HEK293 (cell line): ENCODE results near the gene AKT2.

Source experiments
- CTCF ChIA-PET: fragments of 350-600 bp; formaldehyde crosslinking; extraction: SDS; loops from one replicate; lab custom pipeline; 2021; ENCODE audit warnings: antibody characterized with exemption; lab: Yijun Ruan, JAX
- POLR2A ChIA-PET: fragments of 300-600 bp; formaldehyde crosslinking; extraction: SDS; loops from one replicate; lab custom pipeline; 2020; ENCODE audit warnings: antibody characterized with exemption, inconsistent platforms; lab: Yijun Ruan, JAX
- H3K27ac ChIP-seq: fragments of 200-500 bp; sonication (Bioruptor generic); 2 replicates; pipeline ENCODE4 v1.5.1; 2014; ENCODE audit warnings: low read depth, low read length, control low read depth, inconsistent platforms; ENCODE audit errors: extremely low read depth
- H3K36me3 ChIP-seq, 2 experiments: fragments of 200-500 bp in 1 of 2; sonication (Bioruptor generic) in 1 of 2; 1 replicate in 1 of 2; 2 replicates in 1 of 2; pipeline ENCODE4 v1.5.1; 2014 to 2017; ENCODE audit warnings: inconsistent platforms in 2 of 2, low read length in 2 of 2; ENCODE audit not compliant: control insufficient read depth in 2 of 2, insufficient read depth in 1 of 2
- H3K4me1 ChIP-seq: fragments of 200-500 bp; sonication (Bioruptor generic); 2 replicates; pipeline ENCODE4 v1.5.1; 2014; ENCODE audit warnings: mild to moderate bottlenecking, low read length, inconsistent platforms; ENCODE audit not compliant: control insufficient read depth, insufficient read depth
- H3K4me3 ChIP-seq: 2 replicates; pipeline ENCODE4 v1.5.1; 2011; ENCODE audit warnings: low read depth, mild to moderate bottlenecking, control low read depth, low read length, moderate library complexity
- H3K9me3 ChIP-seq: fragments of 200-500 bp; sonication (Bioruptor generic); 2 replicates; pipeline ENCODE4 v1.5.1; 2014; ENCODE audit warnings: low read depth, low read length, inconsistent platforms; ENCODE audit not compliant: control insufficient read depth, insufficient read depth
- IKZF3 ChIP-seq: fragments of 450-650 bp; IDR thresholded peaks from 2 replicates; pipeline ENCODE4 v1.5.0; 2018; ENCODE audit warnings: missing biosample characterization, mild to moderate bottlenecking, missing genetic modification characterization, moderate library complexity
- KLF10 ChIP-seq: fragments of 450-650 bp; IDR thresholded peaks from 2 replicates; pipeline ENCODE4 v1.5.1; 2018; ENCODE audit warnings: missing biosample characterization, mild to moderate bottlenecking, missing genetic modification characterization
- KLF16 ChIP-seq: fragments of 450-650 bp; formaldehyde crosslinking; IDR thresholded peaks from 2 replicates; pipeline ENCODE4 v1.5.1; 2017; ENCODE audit warnings: missing biosample characterization, missing genetic modification characterization
- KLF8 ChIP-seq: fragments of 450-650 bp; formaldehyde crosslinking; IDR thresholded peaks from 2 replicates; pipeline ENCODE4 v1.5.1; 2016; ENCODE audit warnings: missing biosample characterization, missing genetic modification characterization
- SCRT2 ChIP-seq: fragments of 450-650 bp; formaldehyde crosslinking; IDR thresholded peaks from 2 replicates; pipeline ENCODE4 v1.5.1; 2016; ENCODE audit warnings: missing biosample characterization, missing genetic modification characterization
- SP7 ChIP-seq: fragments of 450-650 bp; formaldehyde crosslinking; IDR thresholded peaks from 2 replicates; pipeline ENCODE4 v1.5.1; 2016; ENCODE audit warnings: missing biosample characterization, missing genetic modification characterization
- ZBTB17 ChIP-seq: fragments of 450-650 bp; formaldehyde crosslinking; IDR thresholded peaks from 2 replicates; pipeline ENCODE4 v1.5.1; 2016; ENCODE audit warnings: missing biosample characterization, missing genetic modification characterization
- ZEB2 ChIP-seq: fragments of 450-650 bp; formaldehyde crosslinking; IDR thresholded peaks from 2 replicates; pipeline ENCODE4 v1.5.1; 2016; ENCODE audit warnings: missing biosample characterization, missing genetic modification characterization
- ZNF184 ChIP-seq: fragments of 450-650 bp; IDR thresholded peaks from 2 replicates; pipeline ENCODE4 v1.5.1; 2018; ENCODE audit warnings: missing biosample characterization, mild to moderate bottlenecking, missing genetic modification characterization
- ZNF19 ChIP-seq: fragments of 450-650 bp; formaldehyde crosslinking; IDR thresholded peaks from 2 replicates; pipeline ENCODE4; 2016; ENCODE audit warnings: missing biosample characterization, missing genetic modification characterization, low read depth
- ZNF2 ChIP-seq: fragments of 450-650 bp; formaldehyde crosslinking; IDR thresholded peaks from 2 replicates; pipeline ENCODE4 v1.5.1; 2016; ENCODE audit warnings: missing biosample characterization, missing genetic modification characterization
- ZNF426 ChIP-seq: fragments of 450-650 bp; formaldehyde crosslinking; IDR thresholded peaks from 2 replicates; pipeline ENCODE4 v1.5.1; 2017; ENCODE audit warnings: missing biosample characterization, missing genetic modification characterization, mild to moderate bottlenecking, inconsistent platforms, moderate library complexity
- ZNF626 ChIP-seq: fragments of 450-650 bp; sonication (Bioruptor Pico); formaldehyde crosslinking; IDR thresholded peaks from 2 replicates; pipeline ENCODE4 v1.5.1; 2018; ENCODE audit warnings: missing biosample characterization, missing genetic modification characterization, inconsistent platforms
- ZNF629 ChIP-seq: fragments of 450-650 bp; formaldehyde crosslinking; IDR thresholded peaks from 2 replicates; pipeline ENCODE4 v1.5.1; 2017; ENCODE audit warnings: missing biosample characterization, missing genetic modification characterization
- ZNF654 ChIP-seq: fragments of 450-650 bp; formaldehyde crosslinking; IDR thresholded peaks from 2 replicates; pipeline ENCODE4 v1.5.1; 2016; ENCODE audit warnings: low read depth, missing biosample characterization, missing genetic modification characterization
- ZNF660 ChIP-seq: fragments of 450-650 bp; IDR thresholded peaks from 2 replicates; pipeline ENCODE4 v1.5.1; 2018; ENCODE audit warnings: missing biosample characterization, mild to moderate bottlenecking, missing genetic modification characterization
- TF ChIP-seq, protein P1 (sequence below): fragments of 450-650 bp; formaldehyde crosslinking; IDR thresholded peaks from 2 replicates; pipeline ENCODE4 v1.5.1; 2016; ENCODE audit warnings: missing biosample characterization, missing genetic modification characterization
- TF ChIP-seq, protein P2 (sequence below): fragments of 450-650 bp; formaldehyde crosslinking; optimal IDR thresholded peaks from 2 replicates; pipeline ENCODE3; 2016; ENCODE audit warnings: missing biosample characterization, mild to moderate bottlenecking, missing genetic modification characterization
- TF ChIP-seq, protein P3 (sequence below): fragments of 450-650 bp; IDR thresholded peaks from 2 replicates; pipeline ENCODE4 v1.5.1; 2018; ENCODE audit warnings: missing biosample characterization, mild to moderate bottlenecking, missing genetic modification characterization
- TF ChIP-seq, protein P4 (sequence below): fragments of 450-650 bp; formaldehyde crosslinking; IDR thresholded peaks from 2 replicates; pipeline ENCODE4 v1.5.1; 2016; ENCODE audit warnings: missing biosample characterization, missing genetic modification characterization
- TF ChIP-seq, protein P5 (sequence below): fragments of 450-650 bp; formaldehyde crosslinking; conservative IDR thresholded peaks from 2 replicates; pipeline ENCODE4 v1.5.1; 2016; ENCODE audit warnings: low read depth, missing biosample characterization, missing genetic modification characterization

AKT2 gene

DNA sequence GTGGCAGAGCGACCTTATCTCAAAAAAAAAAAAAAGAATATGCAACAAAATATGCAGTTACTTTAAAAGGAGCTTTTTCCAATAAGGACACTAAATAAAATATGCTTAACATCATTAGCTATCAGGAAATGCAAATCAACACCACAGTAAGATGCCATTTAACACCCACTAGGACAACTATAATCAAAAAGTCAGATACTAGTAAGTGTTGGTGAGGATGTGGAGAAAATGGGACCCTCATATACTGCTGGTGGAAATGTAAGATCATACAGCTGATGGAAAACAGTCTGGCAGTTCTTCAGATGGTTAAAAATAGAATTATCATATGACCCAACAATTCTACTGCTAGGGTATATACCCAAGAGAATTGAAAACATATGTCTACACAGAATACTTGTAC is 24.5 kb upstream of the AKT2 start:
- H3K9me3 ChIP-seq, result no peaks in the 10 kb centered on the region
- H3K27ac ChIP-seq, result no peak overlapping the region
- POLR2A ChIA-PET, result interaction anchor here (0.5 to 1.9 kb wide), 3 partner anchors 39 to 261 kb away, joined by 3 to 7 read pairs (median 4); partner anchors contain the start of genes C19orf47 and PLD3
- peaks cover 5 to 46% of the 10 kb centered on the region in 2 experiments for H3K36me3 ChIP-seq
- no peak overlapping the region for H3K4me3 ChIP-seq
- CTCF ChIA-PET, result interaction anchor here (0.5 to 1.4 kb wide), 5 partner anchors 111 to 433 kb away, joined by 3 to 5 read pairs (median 4); partner anchors contain the start of gene SERTAD1
- peaks cover 6% of the 10 kb centered on the region; the same call in 1 of the 2 replicates for H3K4me1 ChIP-seq
- TF ChIP-seq ZNF184 (tag by site-specific recombination) (peak; percentile 95), ZNF19 (no peak)
- TF ChIP-seq, all 188 proteins: peak for 1

DNA sequence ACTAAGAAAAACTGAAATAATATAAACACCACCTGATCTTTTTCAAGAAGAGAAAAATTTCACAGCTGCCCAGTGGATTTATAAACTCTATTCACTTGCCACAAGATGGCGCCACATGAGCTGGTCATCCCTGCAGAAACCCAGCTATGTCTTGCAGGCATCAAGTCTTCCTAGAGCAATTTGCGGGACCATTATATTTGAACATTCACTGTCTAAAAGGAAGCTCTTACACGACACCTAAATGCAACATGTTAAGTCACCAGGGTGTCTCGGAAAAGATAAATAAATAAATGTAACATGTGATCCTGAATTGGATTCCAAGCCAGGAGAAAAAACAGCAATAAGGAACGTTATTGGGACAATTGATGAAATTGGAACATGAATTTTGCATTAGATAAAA is 20.3 kb upstream of the AKT2 start:
- H3K4me1 ChIP-seq, result peaks cover 13% of the 10 kb centered on the region
- H3K9me3 ChIP-seq, result no peaks in the 10 kb centered on the region; the same call in 1 of the 2 replicates
- no peak overlapping the region for H3K4me3 ChIP-seq
- no peak overlapping the region for H3K27ac ChIP-seq
- ChIA-PET POLR2A (interaction anchor here (0.5 to 2.1 kb wide), 22 partner anchors 9 to 304 kb away, joined by 3 to 13 read pairs (median 4); partner anchors contain the start of genes AKT2, BLVRB, C19orf47 and PLD3), CTCF (interaction anchor here (0.5 to 5.4 kb wide), 107 partner anchors 9 to 1035 kb away, joined by 3 to 61 read pairs (median 4); partner anchors contain the start of genes BLVRB, C19orf47, LTBP4 and PLD3)
- H3K36me3 ChIP-seq, result peaks cover 0 to 46% of the 10 kb centered on the region in 2 experiments; a peak in 2 of 3 replicates
- TF ChIP-seq, protein P1, sequence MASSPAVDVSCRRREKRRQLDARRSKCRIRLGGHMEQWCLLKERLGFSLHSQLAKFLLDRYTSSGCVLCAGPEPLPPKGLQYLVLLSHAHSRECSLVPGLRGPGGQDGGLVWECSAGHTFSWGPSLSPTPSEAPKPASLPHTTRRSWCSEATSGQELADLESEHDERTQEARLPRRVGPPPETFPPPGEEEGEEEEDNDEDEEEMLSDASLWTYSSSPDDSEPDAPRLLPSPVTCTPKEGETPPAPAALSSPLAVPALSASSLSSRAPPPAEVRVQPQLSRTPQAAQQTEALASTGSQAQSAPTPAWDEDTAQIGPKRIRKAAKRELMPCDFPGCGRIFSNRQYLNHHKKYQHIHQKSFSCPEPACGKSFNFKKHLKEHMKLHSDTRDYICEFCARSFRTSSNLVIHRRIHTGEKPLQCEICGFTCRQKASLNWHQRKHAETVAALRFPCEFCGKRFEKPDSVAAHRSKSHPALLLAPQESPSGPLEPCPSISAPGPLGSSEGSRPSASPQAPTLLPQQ, result peak; percentile 55; the same call in 1 of the 2 replicates
- TF ChIP-seq KLF16, result 0 out of 2 replicates have a peak, but pooled peaks have one; percentile 17
- TF ChIP-seq, protein P2, sequence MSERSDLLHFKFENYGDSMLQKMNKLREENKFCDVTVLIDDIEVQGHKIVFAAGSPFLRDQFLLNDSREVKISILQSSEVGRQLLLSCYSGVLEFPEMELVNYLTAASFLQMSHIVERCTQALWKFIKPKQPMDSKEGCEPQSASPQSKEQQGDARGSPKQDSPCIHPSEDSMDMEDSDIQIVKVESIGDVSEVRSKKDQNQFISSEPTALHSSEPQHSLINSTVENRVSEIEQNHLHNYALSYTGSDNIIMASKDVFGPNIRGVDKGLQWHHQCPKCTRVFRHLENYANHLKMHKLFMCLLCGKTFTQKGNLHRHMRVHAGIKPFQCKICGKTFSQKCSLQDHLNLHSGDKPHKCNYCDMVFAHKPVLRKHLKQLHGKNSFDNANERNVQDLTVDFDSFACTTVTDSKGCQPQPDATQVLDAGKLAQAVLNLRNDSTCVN (tag by site-specific recombination), result no peak
- 0 out of 2 replicates have a peak, but pooled peaks have one; percentile 16 for TF ChIP-seq ZNF626 (tag by site-specific recombination)
- 0 out of 2 replicates have a peak, but pooled peaks have one; percentile 49 for TF ChIP-seq SP7 (tag by site-specific recombination)
- 0 out of 2 replicates have a peak, but pooled peaks have one; percentile 52 for TF ChIP-seq ZNF2 (tag by site-specific recombination)
- peak; percentile 99 for TF ChIP-seq ZNF654
- 0 out of 2 replicates have a peak, but pooled peaks have one; percentile 18 for TF ChIP-seq ZNF184 (tag by site-specific recombination)
- TF ChIP-seq, protein P3, sequence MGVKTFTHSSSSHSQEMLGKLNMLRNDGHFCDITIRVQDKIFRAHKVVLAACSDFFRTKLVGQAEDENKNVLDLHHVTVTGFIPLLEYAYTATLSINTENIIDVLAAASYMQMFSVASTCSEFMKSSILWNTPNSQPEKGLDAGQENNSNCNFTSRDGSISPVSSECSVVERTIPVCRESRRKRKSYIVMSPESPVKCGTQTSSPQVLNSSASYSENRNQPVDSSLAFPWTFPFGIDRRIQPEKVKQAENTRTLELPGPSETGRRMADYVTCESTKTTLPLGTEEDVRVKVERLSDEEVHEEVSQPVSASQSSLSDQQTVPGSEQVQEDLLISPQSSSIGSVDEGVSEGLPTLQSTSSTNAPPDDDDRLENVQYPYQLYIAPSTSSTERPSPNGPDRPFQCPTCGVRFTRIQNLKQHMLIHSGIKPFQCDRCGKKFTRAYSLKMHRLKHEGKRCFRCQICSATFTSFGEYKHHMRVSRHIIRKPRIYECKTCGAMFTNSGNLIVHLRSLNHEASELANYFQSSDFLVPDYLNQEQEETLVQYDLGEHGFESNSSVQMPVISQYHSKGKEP (tag by site-specific recombination), result peak; percentile 52; the same call in 1 of the 2 replicates
- TF ChIP-seq, protein P4, sequence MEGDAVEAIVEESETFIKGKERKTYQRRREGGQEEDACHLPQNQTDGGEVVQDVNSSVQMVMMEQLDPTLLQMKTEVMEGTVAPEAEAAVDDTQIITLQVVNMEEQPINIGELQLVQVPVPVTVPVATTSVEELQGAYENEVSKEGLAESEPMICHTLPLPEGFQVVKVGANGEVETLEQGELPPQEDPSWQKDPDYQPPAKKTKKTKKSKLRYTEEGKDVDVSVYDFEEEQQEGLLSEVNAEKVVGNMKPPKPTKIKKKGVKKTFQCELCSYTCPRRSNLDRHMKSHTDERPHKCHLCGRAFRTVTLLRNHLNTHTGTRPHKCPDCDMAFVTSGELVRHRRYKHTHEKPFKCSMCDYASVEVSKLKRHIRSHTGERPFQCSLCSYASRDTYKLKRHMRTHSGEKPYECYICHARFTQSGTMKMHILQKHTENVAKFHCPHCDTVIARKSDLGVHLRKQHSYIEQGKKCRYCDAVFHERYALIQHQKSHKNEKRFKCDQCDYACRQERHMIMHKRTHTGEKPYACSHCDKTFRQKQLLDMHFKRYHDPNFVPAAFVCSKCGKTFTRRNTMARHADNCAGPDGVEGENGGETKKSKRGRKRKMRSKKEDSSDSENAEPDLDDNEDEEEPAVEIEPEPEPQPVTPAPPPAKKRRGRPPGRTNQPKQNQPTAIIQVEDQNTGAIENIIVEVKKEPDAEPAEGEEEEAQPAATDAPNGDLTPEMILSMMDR, result peak; percentile 87; the same call in 1 of the 2 replicates
- peak; percentile 80 for TF ChIP-seq ZNF660 (tag by site-specific recombination)
- peak; percentile 74 for TF ChIP-seq SCRT2 (tag by site-specific recombination)
- 0 out of 2 replicates have a peak, but pooled peaks have one; percentile 43 for TF ChIP-seq ZEB2 (tag by site-specific recombination)
- TF ChIP-seq ZNF426, result no peak
- TF ChIP-seq KLF10, result peak; percentile 42; the same call in 1 of the 2 replicates
- TF ChIP-seq ZBTB17 (tag by site-specific recombination), result peak; percentile 66; the same call in 1 of the 2 replicates
- TF ChIP-seq, protein P5, sequence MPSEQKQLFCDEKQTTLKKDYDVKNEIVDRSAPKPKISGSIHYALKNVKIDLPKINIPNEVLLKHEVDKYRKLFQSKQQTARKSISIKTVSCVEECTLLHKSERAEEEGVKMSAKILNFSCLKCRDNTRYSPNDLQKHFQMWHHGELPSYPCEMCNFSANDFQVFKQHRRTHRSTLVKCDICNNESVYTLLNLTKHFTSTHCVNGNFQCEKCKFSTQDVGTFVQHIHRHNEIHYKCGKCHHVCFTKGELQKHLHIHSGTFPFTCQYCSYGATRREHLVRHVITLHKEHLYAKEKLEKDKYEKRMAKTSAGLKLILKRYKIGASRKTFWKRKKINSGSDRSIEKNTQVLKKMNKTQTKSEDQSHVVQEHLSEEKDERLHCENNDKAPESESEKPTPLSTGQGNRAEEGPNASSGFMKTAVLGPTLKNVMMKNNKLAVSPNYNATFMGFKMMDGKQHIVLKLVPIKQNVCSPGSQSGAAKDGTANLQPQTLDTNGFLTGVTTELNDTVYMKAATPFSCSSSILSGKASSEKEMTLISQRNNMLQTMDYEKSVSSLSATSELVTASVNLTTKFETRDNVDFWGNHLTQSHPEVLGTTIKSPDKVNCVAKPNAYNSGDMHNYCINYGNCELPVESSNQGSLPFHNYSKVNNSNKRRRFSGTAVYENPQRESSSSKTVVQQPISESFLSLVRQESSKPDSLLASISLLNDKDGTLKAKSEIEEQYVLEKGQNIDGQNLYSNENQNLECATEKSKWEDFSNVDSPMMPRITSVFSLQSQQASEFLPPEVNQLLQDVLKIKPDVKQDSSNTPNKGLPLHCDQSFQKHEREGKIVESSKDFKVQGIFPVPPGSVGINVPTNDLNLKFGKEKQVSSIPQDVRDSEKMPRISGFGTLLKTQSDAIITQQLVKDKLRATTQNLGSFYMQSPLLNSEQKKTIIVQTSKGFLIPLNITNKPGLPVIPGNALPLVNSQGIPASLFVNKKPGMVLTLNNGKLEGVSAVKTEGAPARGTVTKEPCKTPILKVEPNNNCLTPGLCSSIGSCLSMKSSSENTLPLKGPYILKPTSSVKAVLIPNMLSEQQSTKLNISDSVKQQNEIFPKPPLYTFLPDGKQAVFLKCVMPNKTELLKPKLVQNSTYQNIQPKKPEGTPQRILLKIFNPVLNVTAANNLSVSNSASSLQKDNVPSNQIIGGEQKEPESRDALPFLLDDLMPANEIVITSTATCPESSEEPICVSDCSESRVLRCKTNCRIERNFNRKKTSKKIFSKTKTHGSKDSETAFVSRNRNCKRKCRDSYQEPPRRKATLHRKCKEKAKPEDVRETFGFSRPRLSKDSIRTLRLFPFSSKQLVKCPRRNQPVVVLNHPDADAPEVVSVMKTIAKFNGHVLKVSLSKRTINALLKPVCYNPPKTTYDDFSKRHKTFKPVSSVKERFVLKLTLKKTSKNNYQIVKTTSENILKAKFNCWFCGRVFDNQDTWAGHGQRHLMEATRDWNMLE, result 0 out of 2 replicates have a peak, but pooled peaks have one; percentile 25
- TF ChIP-seq ZNF629, result peak; percentile 18; the same call in 1 of the 2 replicates
- TF ChIP-seq IKZF3 (tag by site-specific recombination), result peak; percentile 45; the same call in 1 of the 2 replicates
- TF ChIP-seq KLF8, result peak; percentile 59
